ENCODE measurements around the gene MTHFR. TPM values are rescaled to one million over a fixed set of nuclear protein-coding genes. Genes with fewer than 3 reads are reported as not detected.

MTHFR gene
- total RNA-seq, 2 donors from 2014 or later, result 26.4 to 30.1 TPM

DNA sequence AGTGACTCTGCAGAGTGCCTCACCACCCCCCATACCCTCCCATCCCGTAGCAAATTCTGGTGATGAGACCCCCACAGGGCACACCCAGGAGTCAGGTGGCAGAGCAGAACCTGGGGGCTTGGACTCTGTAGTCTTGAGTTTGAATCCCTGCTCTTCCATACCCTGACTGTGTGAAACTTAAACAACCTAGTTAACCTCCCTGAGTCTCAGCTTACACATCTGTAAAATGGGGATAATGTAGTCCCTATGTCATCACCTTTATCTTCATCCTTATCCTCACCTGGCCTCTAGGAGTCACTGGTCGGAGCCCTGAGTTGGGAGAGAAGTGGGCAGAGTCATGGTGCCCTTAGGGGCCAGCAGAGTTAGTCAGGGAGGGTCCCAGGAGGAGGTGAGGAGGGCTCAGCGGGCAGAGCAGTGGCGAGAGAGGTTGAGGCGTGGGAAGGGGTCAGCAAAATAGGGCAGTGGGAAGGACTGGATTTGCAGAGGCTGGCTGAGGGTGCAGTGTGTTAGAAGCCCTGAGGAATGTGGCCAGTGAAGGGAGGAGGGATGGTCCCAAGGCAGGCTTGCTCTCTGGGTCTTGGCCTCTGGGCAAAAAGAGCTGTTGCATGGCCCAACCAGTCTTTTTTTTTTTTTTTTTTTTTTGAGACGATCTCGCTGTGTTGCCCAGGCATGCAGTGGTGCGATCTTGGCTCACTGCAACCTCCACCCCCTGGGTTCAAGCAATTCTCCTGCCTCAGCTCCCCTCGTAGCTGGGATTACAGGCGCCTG, 25.2 kb downstream of the MTHFR start:
- intact Hi-C loops (cut with DNase I), result no loop called here
- H3K9me3 ChIP-seq, result no peaks in the 10 kb centered on the region
- H3K27ac ChIP-seq, result no peak overlapping the region
- TF ChIP-seq, protein P1, sequence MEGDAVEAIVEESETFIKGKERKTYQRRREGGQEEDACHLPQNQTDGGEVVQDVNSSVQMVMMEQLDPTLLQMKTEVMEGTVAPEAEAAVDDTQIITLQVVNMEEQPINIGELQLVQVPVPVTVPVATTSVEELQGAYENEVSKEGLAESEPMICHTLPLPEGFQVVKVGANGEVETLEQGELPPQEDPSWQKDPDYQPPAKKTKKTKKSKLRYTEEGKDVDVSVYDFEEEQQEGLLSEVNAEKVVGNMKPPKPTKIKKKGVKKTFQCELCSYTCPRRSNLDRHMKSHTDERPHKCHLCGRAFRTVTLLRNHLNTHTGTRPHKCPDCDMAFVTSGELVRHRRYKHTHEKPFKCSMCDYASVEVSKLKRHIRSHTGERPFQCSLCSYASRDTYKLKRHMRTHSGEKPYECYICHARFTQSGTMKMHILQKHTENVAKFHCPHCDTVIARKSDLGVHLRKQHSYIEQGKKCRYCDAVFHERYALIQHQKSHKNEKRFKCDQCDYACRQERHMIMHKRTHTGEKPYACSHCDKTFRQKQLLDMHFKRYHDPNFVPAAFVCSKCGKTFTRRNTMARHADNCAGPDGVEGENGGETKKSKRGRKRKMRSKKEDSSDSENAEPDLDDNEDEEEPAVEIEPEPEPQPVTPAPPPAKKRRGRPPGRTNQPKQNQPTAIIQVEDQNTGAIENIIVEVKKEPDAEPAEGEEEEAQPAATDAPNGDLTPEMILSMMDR (IDR thresholded peaks at IDR 0.05), result no peak
- no peak for TF ChIP-seq POLR2A (IDR thresholded peaks at IDR 0.05)
- ATAC-seq (no peak), DNase-seq (no peak)
- H3K4me1 ChIP-seq, result peaks cover 12% of the 10 kb centered on the region
- H3K36me3 ChIP-seq (replicated peaks in 1 of 2; ENCODE audit: insufficient read depth in 1 of 2, low read depth in 2 of 2), result no peaks in the 10 kb centered on the region
- H3K27me3 ChIP-seq, result no peaks in the 10 kb centered on the region
- H3K4me3 ChIP-seq, result no peak overlapping the region
- 77 to 88% methylated on average over 9 to 10 of the region's 10 CpGs for WGBS, 2 donors

DNA sequence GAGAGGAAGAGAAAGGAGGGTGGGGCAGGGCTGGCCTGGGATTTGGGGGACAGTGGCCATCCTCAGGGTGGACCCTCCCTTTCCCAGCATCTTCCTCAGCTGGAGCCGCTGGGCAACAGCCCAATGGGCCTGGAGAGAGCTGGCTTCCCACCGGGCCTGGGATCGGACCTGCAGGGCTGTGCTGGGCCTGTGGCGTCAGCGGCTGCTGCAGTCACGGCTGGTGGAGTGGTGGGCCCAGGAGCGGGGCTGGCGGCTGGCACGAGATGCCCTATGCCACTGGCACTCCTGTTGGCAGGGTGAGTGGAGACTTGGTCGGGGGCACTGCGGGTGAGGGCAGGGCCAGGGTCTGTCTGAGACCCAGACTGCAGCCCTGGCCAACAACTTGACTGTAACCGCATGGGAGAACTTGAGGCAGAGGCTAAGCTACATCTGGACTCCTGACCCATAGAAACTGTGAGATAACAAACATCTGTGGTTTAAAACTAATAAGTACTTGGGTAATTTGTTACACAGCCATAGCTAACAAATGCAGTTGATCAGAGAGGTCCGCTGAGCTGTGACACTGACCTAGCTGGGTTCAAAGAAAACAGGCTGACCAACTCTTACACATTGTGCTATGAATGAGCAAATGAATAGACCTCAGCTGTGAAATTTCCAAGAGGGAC, 25.9 kb downstream of the MTHFR start:
- DNase-seq (no peak), ATAC-seq (no peak)
- TF ChIP-seq, protein P1 (IDR thresholded peaks at IDR 0.05), result no peak
- TF ChIP-seq POLR2A (IDR thresholded peaks at IDR 0.05), result no peak
- Histone ChIP-seq H3K4me1 (peaks cover 6% of the 10 kb centered on the region), H3K36me3 (replicated peaks in 1 of 2; ENCODE audit: insufficient read depth in 1 of 2, low read depth in 2 of 2) (no peaks in the 10 kb centered on the region), H3K9me3 (no peaks in the 10 kb centered on the region), H3K27ac (no peak overlapping the region), H3K27me3 (no peaks in the 10 kb centered on the region), H3K4me3 (no peak overlapping the region)
- intact Hi-C loops (cut with DNase I), result no loop called here
- WGBS, 2 donors, result 75 to 100% methylated on average over 2 to 9 of the region's 13 CpGs

DNA sequence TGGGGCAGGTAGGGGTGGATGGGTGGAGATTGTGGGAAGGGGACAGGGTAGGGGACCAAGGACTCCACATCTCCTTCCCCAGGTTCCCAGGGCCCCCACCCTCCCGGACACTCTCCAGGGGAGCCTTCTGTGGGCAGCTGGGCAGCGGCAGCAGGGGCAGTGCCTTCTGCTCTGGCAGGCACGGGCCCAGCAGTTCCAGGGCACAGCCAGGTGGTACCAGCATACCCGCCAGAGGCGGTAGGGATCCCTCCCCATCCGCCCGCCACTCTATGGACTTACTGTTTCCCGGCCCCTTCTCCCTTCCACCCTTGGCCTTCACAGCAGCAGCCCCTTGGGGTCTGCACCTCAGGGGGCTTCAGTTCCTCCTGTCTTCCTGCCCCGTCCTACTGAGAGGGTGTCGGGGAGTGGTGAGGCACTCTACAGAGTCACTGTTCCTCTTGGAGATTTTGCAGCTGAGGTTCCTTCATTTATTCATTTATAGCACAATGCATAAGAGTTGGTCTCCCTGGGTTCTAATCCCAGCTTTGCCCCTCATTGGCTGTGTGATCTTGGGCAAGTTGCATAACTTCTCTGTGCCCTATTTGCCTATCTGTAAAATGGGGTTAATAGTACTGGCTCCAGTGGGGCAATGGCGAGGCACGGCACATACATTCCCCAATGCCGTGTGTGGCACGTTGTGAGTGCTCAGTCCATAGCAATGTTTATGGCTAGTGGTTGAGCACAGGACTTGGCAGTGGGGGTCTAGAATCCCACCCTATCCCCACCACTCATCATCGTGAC, 26.7 kb downstream of the MTHFR start:
- WGBS, 2 donors, result 91 to 95% methylated on average over 8 to 15 of the region's 15 CpGs
- ATAC-seq, result no peak
- H3K27me3 ChIP-seq, result no peaks in the 10 kb centered on the region
- no peak for DNase-seq
- no peaks in the 10 kb centered on the region for H3K36me3 ChIP-seq (replicated peaks in 1 of 2; ENCODE audit: insufficient read depth in 1 of 2, low read depth in 2 of 2)
- no peak overlapping the region for H3K4me3 ChIP-seq
- intact Hi-C loops (cut with DNase I), result no loop called here
- TF ChIP-seq POLR2A (IDR thresholded peaks at IDR 0.05), result no peak
- TF ChIP-seq, protein P1 (IDR thresholded peaks at IDR 0.05), result no peak
- no peak overlapping the region for H3K27ac ChIP-seq
- no peaks in the 10 kb centered on the region for H3K9me3 ChIP-seq
- no peaks in the 10 kb centered on the region for H3K4me1 ChIP-seq

DNA sequence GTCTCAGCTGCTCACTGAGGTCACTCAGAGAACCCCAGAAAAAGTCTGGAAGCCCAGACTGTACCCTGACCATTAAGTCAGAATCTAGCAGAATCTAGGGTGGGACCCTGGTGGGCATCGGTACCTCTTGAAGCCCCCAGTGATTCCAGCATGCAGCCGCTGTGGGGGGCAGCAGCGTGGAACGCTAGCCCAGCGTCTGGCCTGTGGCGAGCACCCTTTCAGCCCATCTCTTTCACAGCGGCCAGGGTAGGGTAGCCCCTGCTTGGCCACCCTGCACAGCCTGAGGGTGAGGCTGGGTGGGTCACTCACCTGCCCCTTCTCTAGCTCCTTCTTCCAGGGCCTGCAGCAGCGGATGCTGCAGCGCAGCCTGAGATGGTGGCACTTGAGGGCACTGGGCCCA, 27.4 kb downstream of the MTHFR start:
- H3K9me3 ChIP-seq, result no peaks in the 10 kb centered on the region
- H3K4me1 ChIP-seq, result no peaks in the 10 kb centered on the region
- no peak overlapping the region for H3K27ac ChIP-seq
- 80 to 90% methylated on average over 6 to 9 of the region's 9 CpGs for WGBS, 2 donors
- H3K4me3 ChIP-seq, result no peak overlapping the region
- DNase-seq (no peak), ATAC-seq (no peak)
- H3K36me3 ChIP-seq (replicated peaks in 1 of 2; ENCODE audit: insufficient read depth in 1 of 2, low read depth in 2 of 2), result no peaks in the 10 kb centered on the region
- H3K27me3 ChIP-seq, result no peaks in the 10 kb centered on the region
- no peak for TF ChIP-seq POLR2A (IDR thresholded peaks at IDR 0.05)
- TF ChIP-seq, protein P1 (IDR thresholded peaks at IDR 0.05), result no peak
- intact Hi-C loops (cut with DNase I), result no loop called here
